DOHH2 (cell line): ENCODE results near the gene LHX5.

Source experiments
- H3F3A ChIP-seq: fragments of 200-600 bp; sonication (generic), shearing (Covaris generic); 2 replicates; pipeline ENCODE4 v1.6.0; 2016; ENCODE audit warnings: antibody characterized with exemption, mild to moderate bottlenecking; ENCODE audit not compliant: control insufficient read depth, insufficient read depth
- H3K27ac ChIP-seq: fragments of 200-600 bp; sonication (generic); 2 replicates; pipeline ENCODE4 v1.5.1; 2014; ENCODE audit warnings: low read depth, mild to moderate bottlenecking, low read length, moderate library complexity
- H3K27me3 ChIP-seq: fragments of 200-600 bp; sonication (generic); 2 replicates; pipeline ENCODE4 v1.6.1; 2014; ENCODE audit warnings: mild to moderate bottlenecking, low read length, mixed read lengths; ENCODE audit not compliant: control insufficient read depth
- H3K36me3 ChIP-seq: fragments of 200-600 bp; sonication (generic); 2 replicates; pipeline ENCODE4 v1.6.1; 2014; ENCODE audit warnings: mild to moderate bottlenecking, low read length, moderate library complexity, mixed read lengths; ENCODE audit not compliant: control insufficient read depth
- H3K4me1 ChIP-seq: fragments of 200-600 bp; sonication (generic); 2 replicates; pipeline ENCODE4 v1.6.1; 2014; ENCODE audit warnings: mild to moderate bottlenecking, low read length, mixed read lengths; ENCODE audit not compliant: control insufficient read depth
- H3K4me2 ChIP-seq: fragments of 200-600 bp; sonication (generic); 2 replicates; pipeline ENCODE4 v1.6.0; 2014; ENCODE audit warnings: mild to moderate bottlenecking, low read length, moderate library complexity
- H3K4me3 ChIP-seq: fragments of 200-600 bp; sonication (generic); 2 replicates; pipeline ENCODE4 v1.5.1; 2014; ENCODE audit warnings: mild to moderate bottlenecking, low read length, mixed read lengths
- H3K79me2 ChIP-seq: fragments of 200-600 bp; sonication (generic); 2 replicates; pipeline ENCODE4 v1.6.1; 2014; ENCODE audit warnings: mild to moderate bottlenecking, low read length, mixed read lengths; ENCODE audit not compliant: control insufficient read depth
- H3K9me2 ChIP-seq: fragments of 200-600 bp; sonication (generic); replicated peaks from 2 replicates; pipeline ENCODE4 v1.6.1; 2014; ENCODE audit warnings: mild to moderate bottlenecking, low read length, mixed read lengths; ENCODE audit not compliant: control insufficient read depth
- H3K9me3 ChIP-seq: fragments of 200-600 bp; sonication (generic); 2 replicates; pipeline ENCODE4 v1.6.1; 2014; ENCODE audit warnings: antibody characterized with exemption, low read length, mixed read lengths; ENCODE audit not compliant: control insufficient read depth, insufficient read depth
- H4K20me1 ChIP-seq: fragments of 200-600 bp; sonication (generic); 2 replicates; pipeline ENCODE4 v1.6.0; 2014; ENCODE audit warnings: low read depth, mild to moderate bottlenecking, antibody characterized with exemption, low read length, moderate library complexity; ENCODE audit not compliant: control insufficient read depth, insufficient read depth
- EZH2phosphoT487 ChIP-seq: fragments of 200-600 bp; sonication (generic); IDR thresholded peaks from 2 replicates; pipeline ENCODE4 v1.6.1; 2017; ENCODE audit warnings: borderline replicate concordance, mild to moderate bottlenecking, antibody characterized with exemption, low read length, moderate library complexity, mixed read lengths
- TF ChIP-seq, protein P1 (sequence below): fragments of 200-600 bp; sonication (generic); IDR thresholded peaks from one replicate; pipeline ENCODE4 v1.5.1; 2014; ENCODE audit warnings: antibody characterized with exemption, mild to moderate bottlenecking, low read depth, low read length; ENCODE audit not compliant: poor library complexity, severe bottlenecking

The LHX5 gene

DNA sequence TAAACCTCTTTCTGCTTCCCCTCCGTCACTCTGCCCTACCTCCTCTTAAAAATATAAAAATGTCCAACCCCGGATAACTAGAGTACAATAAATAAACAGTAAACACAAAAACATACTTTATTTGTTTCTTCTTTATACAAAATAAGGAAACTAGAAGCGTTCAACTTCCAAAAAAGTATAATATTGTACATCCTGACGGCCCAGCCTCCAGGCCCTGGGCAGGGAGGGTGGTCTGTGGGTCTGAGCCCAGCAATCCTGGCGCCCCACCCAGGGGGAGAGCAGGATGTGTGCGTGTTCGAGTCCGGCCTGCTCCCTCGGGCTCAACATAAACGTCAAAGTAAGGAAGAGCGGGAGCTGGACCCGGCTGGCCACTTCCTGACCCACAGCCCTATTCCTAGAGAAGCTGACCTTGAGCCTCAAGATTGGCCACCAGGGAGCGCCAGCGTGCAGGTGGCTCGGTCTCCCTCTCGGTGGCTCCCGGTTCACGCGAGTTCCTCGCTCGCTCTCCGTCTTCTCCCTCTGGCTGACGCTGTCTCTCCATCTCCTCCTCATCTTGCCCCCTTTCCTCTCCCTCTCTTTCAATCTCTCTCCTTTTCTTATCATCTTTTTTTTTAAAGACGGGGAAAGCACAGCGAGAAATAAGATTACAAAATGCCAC, 9.4 kb downstream of the LHX5 start:
- H4K20me1 ChIP-seq: no peaks in the 10 kb centered on the region
- H3K4me3 ChIP-seq: no peak overlapping the region
- H3K9me3 ChIP-seq: no peaks in the 10 kb centered on the region
- no peaks in the 10 kb centered on the region for H3K36me3 ChIP-seq
- H3K27ac ChIP-seq: no peak overlapping the region
- no peak for TF ChIP-seq EZH2phosphoT487
- TF ChIP-seq, protein P1, sequence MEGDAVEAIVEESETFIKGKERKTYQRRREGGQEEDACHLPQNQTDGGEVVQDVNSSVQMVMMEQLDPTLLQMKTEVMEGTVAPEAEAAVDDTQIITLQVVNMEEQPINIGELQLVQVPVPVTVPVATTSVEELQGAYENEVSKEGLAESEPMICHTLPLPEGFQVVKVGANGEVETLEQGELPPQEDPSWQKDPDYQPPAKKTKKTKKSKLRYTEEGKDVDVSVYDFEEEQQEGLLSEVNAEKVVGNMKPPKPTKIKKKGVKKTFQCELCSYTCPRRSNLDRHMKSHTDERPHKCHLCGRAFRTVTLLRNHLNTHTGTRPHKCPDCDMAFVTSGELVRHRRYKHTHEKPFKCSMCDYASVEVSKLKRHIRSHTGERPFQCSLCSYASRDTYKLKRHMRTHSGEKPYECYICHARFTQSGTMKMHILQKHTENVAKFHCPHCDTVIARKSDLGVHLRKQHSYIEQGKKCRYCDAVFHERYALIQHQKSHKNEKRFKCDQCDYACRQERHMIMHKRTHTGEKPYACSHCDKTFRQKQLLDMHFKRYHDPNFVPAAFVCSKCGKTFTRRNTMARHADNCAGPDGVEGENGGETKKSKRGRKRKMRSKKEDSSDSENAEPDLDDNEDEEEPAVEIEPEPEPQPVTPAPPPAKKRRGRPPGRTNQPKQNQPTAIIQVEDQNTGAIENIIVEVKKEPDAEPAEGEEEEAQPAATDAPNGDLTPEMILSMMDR: peak; percentile 79
- no peak overlapping the region for H3K4me2 ChIP-seq
- H3K27me3 ChIP-seq: peaks cover 11% of the 10 kb centered on the region; the same call in 1 of the 2 replicates
- H3F3A ChIP-seq: no peaks in the 10 kb centered on the region
- H3K9me2 ChIP-seq: no peaks in the 10 kb centered on the region
- H3K79me2 ChIP-seq: no peaks in the 10 kb centered on the region
- no peaks in the 10 kb centered on the region for H3K4me1 ChIP-seq

DNA sequence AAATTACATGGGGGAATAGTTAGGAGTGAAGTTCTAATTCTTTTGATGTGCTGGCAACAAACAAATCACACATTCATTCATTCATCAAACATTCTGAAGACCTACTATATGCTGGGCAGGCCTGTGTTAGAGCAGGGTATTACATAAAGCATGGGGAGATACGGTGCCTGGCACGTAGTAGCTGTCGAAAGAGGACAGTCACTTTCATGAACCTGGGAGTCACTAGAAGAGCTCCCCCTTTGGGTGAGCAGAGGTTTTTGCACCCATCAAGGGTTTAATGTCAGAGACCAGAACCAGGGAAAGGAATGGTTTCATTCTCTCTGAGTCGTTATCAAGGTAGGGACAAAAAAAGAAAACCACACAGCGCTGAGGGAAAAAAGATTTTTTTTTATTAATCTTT, 10.0 kb downstream of the LHX5 start:
- TF ChIP-seq, protein P1: peak; percentile 51
- TF ChIP-seq EZH2phosphoT487: no peak
- Histone ChIP-seq H3K36me3 (no peaks in the 10 kb centered on the region), H3K9me3 (no peaks in the 10 kb centered on the region), H3K4me2 (no peak overlapping the region), H3K4me1 (peaks cover 4% of the 10 kb centered on the region), H3F3A (no peaks in the 10 kb centered on the region), H4K20me1 (no peaks in the 10 kb centered on the region), H3K4me3 (no peak overlapping the region), H3K9me2 (no peaks in the 10 kb centered on the region), H3K79me2 (no peaks in the 10 kb centered on the region), H3K27ac (no peak overlapping the region), H3K27me3 (peaks cover 6% of the 10 kb centered on the region; the same call in 1 of the 2 replicates)

DNA sequence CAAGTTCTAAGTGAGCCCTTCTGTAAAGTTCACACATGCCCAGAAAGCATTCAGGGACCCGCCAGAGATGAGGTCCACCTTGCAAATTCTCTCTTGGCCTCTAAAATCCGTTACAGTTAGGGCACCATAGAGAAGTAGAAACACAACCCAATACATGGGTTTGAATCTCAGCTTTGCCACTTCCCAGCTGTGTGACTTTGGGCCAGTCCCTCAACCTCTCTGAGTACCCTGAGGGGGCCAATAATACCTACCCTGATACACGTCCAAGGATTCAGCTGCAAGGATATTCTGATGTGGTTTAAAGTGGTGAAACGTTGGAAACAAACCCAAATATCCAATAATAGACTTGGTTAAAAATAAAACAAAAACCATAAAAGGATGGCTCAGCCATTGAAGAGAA, 11.7 kb downstream of the LHX5 start:
- no peaks in the 10 kb centered on the region for H3K9me3 ChIP-seq
- no peak overlapping the region for H3K4me2 ChIP-seq
- H3K79me2 ChIP-seq: no peaks in the 10 kb centered on the region
- H3K36me3 ChIP-seq: no peaks in the 10 kb centered on the region
- no peak overlapping the region for H3K4me3 ChIP-seq
- H4K20me1 ChIP-seq: no peaks in the 10 kb centered on the region
- H3K27me3 ChIP-seq: peaks cover 3% of the 10 kb centered on the region; the same call in 1 of the 2 replicates
- peaks cover 9% of the 10 kb centered on the region for H3K4me1 ChIP-seq
- TF ChIP-seq EZH2phosphoT487: no peak
- TF ChIP-seq, protein P1: no peak
- no peaks in the 10 kb centered on the region for H3F3A ChIP-seq
- no peak overlapping the region for H3K27ac ChIP-seq
- H3K9me2 ChIP-seq: no peaks in the 10 kb centered on the region
